Measurements from ENCODE around the gene GPR3.

GPR3 gene

DNA sequence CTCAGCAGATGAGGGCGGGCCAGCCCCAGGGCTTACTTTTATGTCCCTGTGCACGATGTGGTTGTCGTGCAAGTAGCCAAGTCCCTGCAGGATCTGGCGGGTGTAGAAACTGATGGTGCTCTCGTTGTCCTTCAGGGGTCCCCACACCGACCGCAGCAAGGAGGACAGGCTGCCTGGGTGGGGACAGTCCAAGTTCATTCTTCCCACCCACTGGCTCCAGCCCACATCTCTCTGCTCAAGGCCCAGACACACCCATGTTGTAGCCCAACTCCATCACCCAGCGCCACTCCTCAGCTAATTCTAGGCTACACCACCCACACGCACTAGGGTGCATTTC, 32.6 kb upstream of the GPR3 start:
- DNase-seq = no peak

DNA sequence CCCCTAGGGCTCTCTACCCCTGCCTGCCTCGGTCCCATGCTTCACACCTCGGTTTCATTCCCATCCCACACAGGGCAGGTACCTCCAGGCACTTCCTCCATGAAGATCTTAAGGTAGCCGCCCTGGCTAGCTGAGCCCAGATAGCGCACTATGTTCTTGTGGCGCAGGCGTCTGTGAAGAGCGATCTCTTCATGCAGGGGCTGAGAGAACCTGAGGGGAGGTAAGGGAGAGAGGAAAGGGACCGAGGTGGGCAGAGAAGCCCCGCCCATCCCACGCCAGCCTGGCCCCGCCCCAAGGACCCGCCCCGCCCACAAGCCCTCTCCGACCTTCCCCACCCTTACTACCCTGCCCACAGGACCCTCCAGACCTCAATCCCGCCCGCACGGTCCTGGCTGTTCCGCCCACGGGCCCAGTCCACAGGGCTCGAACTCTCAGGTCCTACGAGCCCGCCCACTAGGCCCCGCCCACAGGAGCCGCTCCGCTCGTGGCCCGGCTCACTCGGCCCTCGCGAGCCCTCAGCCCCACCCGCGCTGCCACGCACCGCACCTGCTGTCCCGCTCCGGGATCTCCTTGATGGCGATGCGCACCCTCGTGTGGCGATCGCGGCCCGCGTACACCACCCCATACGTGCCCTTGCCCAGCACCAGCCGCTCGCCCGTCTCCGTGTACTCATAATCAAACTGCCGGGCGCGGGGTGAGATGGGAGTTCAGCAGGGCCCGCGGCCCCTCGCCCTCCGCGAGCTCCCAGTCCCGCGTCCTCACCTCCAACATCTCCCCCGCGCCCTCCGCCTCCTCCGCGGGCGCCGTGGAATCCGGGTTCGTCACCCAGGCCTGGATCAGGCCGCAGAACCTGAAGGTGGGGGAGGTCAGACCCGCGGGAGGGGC, 32.0 kb upstream of the GPR3 start:
- DNase-seq = no peak

DNA sequence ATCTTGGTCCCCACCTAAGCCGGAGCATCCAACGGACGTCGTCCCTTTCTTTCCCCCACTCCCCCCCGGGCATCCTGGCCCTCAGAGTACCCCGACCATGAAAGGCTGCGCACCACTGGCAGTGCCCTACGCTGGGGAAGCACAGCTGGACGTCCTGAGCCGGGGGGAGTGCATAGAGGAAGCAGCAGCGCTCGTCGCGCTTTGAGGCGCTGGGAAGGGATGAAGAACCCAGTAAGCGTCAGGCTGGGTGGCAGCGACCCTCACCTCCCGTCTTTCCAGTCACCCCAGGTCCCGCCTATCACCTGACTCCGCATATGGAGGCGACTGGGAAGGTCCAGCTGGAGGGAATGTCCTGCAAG, 31.4 kb upstream of the GPR3 start:
- DNase-seq = no peak

DNA sequence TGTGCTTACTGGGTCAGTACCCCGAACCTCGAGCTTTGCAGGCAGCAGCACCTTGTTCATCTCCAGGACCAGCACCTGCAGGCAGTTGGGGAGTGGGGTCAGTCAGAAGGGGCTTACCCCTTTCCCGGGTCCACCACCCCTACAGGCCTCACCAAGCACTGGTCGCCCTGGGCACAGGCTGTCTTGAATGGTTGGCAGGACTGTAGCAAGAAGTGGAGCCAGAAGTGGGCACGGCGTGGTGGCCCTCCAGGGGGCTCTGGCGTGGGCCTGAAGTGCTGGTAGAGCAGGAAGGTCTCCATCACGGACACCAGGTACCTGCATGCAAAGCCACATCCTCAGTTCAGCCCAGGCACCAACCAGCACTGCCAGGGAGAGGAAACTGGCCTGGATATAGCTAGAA, 30.9 kb upstream of the GPR3 start:
- DNase-seq = no peak

DNA sequence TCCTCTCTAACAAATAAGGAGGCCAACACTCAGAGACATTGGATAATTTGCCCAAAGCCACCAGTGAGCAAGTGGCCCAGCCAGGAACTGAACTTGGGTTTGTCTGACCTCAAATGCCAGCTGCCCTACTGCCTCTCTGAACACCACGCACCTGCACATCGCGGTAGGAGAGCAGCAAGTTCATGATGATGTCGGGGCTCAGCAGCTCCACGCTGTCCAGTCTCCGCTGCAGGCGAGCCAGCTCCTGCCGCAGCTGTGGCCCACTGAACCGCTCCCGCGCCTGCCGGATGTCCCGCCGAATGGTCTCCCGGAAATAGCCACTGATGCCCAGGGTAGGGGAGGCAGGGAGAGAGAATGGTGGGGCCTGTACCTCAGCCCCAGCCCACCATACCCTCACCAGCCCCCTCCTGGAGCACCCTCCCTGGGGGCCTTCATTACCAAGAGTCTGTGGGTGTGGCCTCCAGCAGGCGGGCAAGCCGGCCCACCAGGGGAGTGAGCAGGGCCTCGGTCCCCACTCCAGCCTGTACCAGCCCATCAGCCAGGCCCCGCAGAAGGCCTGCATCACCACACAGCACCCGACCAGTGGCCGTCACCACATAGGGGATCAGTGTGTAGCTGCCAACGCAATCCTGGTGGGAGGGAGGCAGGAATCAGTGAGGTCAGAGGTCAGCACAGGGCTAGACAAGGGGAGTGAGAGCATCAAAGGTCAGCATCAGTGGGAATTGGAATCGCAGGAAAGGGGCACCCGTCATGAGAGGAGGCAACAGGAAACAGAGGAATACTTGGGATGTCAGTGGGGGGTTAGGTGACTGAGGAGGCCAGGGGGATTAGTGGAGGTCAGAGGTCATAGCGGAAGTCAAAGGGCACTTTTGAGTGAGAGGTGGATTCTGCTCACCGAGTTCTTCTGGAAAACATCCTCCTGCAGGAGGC, 28.4 kb upstream of the GPR3 start:
- DNase-seq = no peak

DNA sequence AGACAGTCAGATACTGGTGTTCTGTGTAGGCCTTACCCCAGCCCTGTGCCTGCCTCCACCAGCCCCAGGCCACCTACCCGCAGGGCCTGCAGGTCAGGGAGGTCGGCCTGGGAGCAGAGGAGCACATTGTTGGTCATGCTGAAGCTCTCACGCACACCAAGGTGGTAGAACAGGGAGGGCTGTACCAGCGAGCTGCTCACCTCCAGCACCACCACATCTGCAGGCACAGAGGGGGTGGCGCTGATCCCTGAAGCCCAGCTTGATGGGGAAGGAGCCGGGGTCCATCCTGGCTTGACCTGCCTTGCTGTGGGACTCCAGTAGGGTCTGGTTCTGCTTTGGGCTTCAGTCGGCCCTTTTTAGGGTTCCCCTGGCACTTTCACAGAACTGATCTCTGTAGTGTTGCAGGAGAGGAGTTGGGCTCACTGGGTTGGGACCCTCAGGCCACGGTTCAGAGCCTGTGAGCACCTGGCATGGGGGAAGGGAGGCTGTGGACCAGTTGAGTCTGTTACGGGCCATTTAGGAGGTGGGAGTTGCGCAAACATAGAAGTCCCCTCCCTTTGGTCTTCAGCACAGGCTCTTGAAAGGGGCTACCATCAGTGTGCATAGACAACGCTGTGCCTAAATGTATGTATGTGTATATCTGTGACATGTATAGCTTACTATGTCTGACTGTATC, 27.6 kb upstream of the GPR3 start:
- no peak for DNase-seq

DNA sequence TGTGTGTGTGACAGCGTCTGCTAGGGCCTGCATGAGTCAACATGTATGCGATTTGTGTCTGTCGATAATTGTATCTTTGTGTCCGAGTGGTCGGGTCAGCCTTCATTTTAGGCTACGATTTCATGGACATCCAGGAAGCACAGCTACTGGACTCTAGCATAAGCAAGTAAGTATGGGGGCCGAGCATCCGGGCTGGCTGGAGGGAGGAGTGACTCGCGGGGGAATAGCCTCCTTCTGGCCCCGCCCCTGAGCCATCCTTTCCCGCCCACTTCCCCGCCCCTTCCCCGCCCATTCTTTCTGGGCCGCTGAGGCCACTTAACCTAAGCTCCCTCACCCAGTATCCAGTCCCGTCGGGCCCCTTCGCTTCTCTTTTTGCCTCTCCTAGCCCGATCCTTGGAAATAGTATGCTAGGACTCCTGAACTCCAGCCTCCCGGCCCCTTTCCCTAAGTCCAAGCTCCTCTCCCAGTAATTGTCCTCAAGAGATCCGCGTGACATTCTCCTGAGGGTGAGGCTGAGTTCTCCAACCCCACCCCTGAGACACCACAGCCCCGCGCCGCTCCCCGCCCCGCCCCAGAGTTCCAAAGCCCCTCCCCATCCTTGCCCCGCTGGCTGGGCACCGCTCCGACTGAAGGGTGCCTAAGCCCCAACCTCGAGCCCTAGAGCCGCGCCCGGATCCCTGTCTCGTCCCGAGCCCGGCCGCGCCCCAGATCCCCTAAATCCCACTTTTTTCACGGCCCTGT, 26.9 kb upstream of the GPR3 start:
- peak; percentile 87 for DNase-seq

DNA sequence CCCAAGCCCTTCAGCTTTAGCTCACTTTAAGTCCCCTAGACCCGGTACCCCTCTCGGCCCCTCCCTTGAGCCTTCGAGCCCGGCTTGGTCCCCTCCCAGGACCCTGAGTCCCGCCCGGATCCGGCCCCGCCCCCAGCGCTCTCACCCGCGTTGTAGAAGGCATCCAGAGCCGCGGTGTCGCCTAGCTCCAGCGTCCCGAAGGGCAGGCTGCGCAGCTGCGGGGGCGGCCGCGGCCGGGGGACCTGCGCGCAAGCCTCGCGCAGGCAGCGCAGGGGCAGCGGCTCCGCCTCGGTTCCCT, 26.4 kb upstream of the GPR3 start:
- peak; percentile 73 for DNase-seq

DNA sequence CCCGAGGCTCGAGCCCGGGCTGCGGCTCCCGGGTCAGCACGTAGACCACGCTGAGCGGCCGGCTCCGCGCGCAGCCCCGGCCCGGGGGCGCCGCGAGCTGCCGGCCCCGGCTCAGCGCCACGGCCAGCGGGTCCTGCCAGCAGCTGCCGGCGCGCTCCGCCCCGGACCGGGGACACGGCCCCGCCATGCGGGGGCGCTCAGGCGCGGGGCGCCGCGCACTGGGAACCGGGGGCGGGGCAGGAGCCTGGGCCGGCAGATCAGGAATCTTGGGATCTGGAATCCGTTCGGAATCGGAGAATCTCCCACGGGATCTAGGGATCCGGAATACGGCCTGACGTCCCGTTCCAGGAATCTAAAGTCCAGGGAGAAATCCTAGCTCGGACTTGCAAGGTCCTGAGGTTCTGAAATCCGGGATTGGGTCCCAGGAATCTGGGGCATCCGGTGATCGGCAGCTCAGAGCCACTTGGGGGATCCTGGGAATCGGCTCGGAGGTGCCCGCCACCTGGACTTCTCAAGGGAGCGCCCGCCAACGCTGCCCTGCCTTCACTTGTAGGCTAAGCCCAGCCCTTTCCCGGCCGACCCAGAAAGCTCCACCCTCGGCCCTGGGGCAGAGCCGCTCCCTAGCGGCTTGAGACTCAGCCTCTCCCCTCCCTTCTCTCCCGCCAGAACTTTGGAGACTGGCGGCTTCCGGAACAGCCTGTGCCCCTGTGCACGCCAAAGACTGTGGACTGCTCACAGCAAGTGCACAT, 25.8 kb upstream of the GPR3 start, which contains the start of gene MAP3K6:
Gene MAP3K6 (minus strand): TSS at position 551 of the 749 bp plus-strand sequence. CDS start 364 bp downstream, at position 187.
- peak; percentile 76 for DNase-seq

DNA sequence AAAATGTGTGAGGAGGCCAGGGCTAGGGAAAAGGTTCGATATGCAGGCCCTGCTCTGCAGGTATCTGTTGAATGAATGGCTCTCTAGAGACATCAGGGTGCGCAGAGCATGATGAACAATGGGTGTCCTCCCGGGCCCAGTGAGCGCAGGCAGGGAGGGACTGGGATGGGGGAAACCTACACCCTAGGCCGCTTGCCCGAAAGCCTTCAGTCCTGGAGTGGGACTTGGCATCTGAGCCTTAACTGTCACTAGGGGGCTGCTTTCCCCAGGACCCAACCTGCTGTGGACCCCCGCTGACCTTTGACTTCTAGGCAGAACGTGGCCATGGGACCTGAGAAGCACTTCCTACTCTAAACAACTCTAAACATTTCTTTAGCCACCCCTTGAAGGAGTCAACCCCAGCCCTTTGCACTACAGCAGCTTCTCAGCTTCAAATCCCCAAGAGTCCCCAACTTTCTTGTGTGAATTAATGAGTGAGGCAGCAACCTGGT, 25.2 kb upstream of the GPR3 start:
- DNase-seq = no peak

DNA sequence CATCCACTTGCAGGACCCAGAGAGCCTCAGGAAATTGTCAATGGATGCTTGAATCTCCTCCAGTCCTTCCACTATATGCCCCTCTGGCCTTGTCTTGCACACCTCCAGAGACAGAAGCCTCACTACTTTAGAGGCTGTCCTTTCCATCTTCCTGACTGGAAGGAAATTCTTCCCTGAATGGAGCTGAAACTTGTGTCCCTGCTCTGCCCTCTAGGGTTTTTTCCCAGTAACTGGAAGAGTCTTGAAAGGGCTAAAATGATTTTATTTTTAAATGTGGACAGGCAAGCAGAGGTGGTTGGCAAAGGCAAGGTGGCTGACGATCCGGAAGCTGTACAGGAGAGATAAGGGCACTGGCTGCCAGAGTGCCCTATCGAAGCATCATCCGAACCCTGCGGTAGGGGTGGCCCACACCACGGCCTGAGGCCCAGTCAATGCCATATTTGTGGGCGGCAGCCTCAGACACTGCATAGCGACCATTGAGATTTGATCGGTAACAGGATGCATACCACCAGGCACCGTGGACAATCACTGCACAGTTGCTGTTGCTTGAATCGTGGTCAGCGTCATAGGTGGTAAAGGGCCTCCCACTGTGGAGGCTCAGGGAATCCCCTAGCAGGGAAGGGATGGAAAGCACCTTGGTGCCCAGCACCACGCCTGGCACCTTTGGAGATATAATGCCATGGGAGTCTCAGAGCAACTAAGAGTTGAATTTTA, 23.4 kb upstream of the GPR3 start:
- DNase-seq = no peak

DNA sequence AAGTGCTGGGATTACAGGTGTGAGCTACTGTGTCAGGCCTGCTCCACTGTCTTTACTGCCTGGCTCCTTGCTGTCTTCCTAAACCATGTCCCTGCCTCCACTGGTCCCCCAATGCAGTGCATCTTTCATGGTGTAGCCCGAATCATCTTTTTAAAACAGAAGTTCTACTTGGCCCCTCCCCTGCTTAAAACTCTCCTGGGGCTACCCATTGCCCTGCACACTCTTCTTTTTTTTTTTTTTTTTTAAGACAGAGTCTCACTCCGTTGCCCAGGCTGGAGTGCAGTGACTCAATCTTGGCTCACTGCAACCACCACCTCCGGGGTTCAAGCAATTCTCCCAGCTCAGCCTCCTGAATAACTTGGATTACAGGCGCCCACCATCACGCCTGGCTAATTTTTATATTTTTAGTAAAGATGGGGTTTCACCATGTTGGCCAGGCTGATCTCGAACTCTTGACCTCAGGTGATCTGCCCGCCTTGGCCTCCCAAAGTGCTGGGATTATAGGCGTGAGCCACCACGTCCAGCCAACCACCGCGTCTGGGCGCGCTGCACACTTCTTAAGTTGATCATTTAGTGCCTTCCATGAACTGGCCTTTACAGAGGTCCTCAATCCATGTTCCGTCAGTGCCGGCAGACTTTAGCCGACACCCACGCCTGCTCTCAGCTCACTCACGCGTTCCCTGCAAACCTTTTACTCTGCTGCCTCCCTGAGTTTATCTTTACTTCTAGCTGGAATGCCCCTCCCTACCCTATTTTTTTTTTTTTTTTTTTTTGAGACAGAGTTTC, 20.2 kb upstream of the GPR3 start:
- no peak for DNase-seq

DNA sequence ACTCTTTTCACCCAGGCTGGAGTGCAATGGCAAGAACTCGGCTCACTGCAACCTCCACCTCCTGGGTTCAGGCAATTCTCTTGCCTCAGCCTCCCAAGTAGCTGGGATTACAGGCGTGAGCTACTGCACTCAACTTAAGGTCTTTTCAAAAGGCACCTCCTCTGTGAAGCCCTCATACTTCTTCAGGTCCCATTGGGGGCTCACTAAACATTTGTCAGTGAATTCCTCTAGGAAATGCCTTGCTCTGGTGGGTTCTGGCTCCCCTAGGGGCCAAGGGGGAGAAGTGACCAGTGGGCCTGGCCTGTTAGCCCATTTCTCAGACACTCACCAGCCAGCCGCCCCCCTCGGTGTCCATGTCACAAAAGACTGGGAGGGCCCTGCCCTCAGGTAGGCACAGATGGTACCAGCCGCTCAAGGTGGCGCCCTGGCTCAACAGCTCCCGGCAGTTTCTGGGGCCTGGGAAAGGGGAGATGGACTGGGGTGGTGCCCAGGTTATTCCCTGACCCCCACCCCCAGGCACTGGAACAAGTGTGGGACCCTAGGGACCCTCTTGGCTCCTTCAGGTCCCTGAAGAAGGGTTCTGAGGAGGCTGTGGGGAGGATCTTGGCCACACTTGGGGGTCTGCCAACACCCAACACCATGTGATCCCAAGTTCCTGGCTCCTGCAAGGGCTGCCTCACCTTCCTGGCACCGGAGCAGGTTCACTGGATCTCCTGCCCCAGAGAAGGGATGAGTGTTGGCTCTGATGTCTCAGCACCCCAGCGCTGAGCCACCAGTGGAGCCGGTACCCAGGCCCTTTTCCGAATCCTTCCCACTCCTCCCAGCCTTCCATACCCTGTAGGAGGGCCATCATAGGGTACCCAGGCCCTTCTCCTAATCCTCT, 19.4 kb upstream of the GPR3 start:
- DNase-seq = no peak

DNA sequence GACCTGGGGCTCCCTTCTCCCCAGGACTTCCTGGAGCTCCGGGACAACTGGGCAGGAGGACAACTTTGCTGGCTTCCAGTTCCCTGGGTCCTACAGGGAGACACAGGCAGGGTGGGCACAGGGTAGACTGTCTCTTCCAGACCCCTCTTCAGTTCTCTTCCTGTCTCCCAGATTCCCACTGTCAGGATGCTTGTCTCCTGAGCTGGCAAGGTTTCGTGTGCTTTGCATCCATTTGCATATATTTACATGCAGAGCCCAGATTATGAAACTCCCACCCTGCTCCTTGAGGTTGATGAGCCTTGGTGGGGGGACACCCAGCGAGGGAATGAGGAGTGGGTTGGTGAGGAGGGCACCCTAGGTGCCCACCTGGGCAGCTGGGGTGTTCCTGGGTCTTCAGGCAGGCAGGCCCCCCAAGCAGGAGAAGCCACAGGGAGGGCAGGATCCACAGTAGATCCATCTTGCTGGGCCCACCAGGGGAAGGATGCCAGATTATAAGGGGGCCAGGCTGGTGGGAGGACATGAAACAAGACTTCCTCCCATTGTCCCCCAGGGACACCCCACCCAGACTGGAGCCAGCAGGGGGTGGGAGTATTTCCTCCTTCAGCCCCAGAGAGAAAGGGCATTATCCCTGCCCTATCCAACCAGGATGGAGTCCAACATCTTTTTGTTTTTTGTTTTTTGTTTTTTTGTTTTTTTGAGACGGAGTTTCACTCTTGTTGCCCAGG, 17.9 kb upstream of the GPR3 start, which contains the start of gene FCN3:
Gene FCN3 (minus strand): TSS at position 463 of the 725 bp plus-strand sequence. CDS start 6 bp downstream, at position 457.
- DNase-seq = no peak

DNA sequence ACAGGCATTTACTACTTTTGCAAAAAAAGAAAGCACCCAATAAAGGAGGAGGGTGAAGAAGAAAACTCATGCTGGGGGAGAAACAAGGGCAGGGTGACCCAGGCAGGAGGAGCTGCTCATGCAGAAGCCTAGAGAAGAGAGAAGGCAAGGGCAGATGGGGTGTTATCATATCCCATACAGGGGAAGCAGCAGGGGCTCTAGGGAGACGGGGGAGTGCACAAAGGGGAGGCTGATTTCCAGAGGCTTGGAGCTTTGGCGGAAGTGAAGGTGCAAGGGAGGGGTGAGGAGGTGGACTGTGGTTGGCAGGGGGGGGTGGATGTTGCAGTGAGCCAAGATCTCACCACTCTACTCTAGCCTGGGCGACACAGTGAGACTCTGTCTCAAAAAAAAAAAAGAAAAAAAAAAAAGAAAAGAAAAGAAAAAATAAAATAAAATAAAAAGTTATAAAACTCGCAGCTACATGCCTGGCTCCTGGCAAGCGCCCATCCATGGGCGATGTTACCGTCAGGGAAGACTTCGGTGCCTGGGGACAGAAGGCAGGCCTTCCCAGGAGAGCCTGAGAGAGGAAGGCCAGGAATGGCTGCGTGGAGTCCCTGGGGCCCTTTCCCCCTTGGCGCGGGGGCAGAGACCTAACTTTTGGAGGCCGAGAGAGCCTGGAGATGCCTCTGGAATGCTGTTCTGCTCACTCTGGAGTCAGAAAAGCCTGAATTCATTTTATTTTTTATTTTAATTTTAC, 14.5 kb upstream of the GPR3 start:
- DNase-seq = no peak

DNA sequence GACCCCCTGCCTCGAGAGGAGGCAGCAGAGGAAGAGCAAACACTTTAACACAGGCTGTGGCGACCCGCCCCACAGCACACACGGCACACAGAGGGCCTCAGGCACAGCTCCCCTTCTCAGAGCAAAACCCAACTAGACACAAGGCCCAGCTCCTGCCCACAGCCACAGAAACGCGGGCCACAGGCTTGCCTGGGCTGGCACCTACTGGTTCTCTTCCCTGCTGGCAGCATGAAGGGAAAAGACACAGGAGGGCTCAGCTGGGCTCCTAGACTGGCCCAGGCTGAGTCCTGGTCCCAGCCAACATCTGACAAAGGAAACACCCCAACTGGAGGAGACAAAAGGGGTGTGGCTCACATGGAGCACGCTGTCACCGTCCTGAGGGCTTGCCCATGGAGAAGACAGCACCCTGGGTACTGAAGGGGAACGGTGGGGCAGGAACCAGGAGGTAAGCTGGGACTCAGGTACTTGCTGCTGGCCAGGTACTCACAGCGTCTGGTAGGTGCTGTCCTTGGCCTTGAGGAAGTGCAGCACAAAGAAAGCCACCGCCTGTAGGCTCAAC, 12.8 kb upstream of the GPR3 start:
- no peak for DNase-seq

DNA sequence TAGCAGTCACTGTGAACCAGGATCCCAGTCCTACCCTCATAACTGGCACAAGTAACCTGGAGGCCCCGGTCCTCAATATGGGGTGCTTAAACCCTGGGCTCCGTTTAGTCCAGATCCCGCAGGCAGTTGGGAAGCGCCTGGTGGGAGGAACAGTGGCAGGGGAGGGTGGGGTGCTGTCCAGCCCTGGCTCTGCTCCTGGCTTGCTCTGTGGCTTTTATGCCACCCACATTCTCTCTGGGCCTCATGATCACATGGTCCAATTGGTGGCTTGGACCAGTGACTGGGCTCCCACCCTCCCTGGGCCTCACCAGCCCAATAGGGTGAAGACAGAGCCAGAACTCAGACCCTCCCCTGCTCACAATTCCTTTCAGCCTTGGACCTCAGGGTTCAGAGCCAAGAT, 12.2 kb upstream of the GPR3 start:
- DNase-seq = no peak

Measured in DMS79 (cell line).